Heart right ventricle (tissue), 16 donors: Measurements from ENCODE around the gene CHCHD3. TPM values are rescaled to one million over a fixed set of nuclear protein-coding genes. Genes with fewer than 3 reads are reported as not detected.

ENCODE experiments used
- ATAC-seq, 8 donors: fragments of 200-7000 bp; cut with Tn5 transposase; one replicate each; pipeline ENCODE4 v1.9.1; 2020; ENCODE audit warnings: mild to moderate bottlenecking in 8 of 8, moderate library complexity in 8 of 8, moderate number of reproducible peaks in 1 of 8
- DNase-seq, 2 donors: peaks; one replicate each; pipeline ENCODE4 v3.0.0-alpha.2; 2020
- H3K27ac ChIP-seq, 10 donors: fragments of 200-600 bp; sonication (generic) in 2 of 10; one replicate each; pipeline versions ENCODE4 v1.5.0 to v1.8.0; 2020 to 2022; ENCODE audit warnings: mild to moderate bottlenecking in 3 of 10
- H3K27me3 ChIP-seq, 7 donors: fragments of 200-600 bp; one replicate each; pipeline ENCODE4 v1.8.0; 2021 to 2022; ENCODE audit warnings: mild to moderate bottlenecking in 2 of 7
- H3K36me3 ChIP-seq, 9 donors: fragments of 200-600 bp; sonication (generic) in 1 of 9; one replicate each; pipeline versions ENCODE4 v1.5.0 to v1.8.0; 2020 to 2022; ENCODE audit warnings: mild to moderate bottlenecking in 2 of 9
- H3K4me1 ChIP-seq, 9 donors: fragments of 200-600 bp; sonication (generic) in 1 of 9; one replicate each; pipeline versions ENCODE4 v1.5.0 to v1.8.0; 2020 to 2022; ENCODE audit warnings: mild to moderate bottlenecking in 4 of 9
- H3K4me3 ChIP-seq, 10 donors: fragments of 200-600 bp; sonication (generic) in 2 of 10; one replicate each; pipeline versions ENCODE4 v1.5.0 to v1.8.0; 2020 to 2022; ENCODE audit warnings: mild to moderate bottlenecking in 7 of 10, moderate library complexity in 2 of 10
- H3K9me3 ChIP-seq, 11 donors: fragments of 200-600 bp in 10 of 11; sonication (generic) in 2 of 11; one replicate each; pipeline versions ENCODE4 v1.5.0 to v1.8.0; 2013 to 2022; ENCODE audit warnings: mild to moderate bottlenecking in 2 of 11, control low read depth in 1 of 11, moderate library complexity in 1 of 11
- WGBS, 2 donors: extraction: QIAGEN DNeasy Blood & Tissue Kit; methylation state at CpG; one replicate each; pipeline ENCODE4 v1.1.7; 2013; ENCODE audit warnings: inconsistent platforms in 1 of 2; 5-methylcytosine and 5-hydroxymethylcytosine counted together
- intact Hi-C, 10 donors: fragments of 100-400 bp; cut with DNase I; formaldehyde crosslinking; loops; one replicate each; pipeline versions ENCODE4 v1.11.1 to v1.14.2; 2022
- polyA plus RNA-seq, 2 donors: library from polyadenylated mRNA; stranded (reverse); fragments of 200-250 nt; gene quantifications; one replicate each; pipeline ENCODE4 v1.2.3, GENCODE V29; 2013
- total RNA-seq, 10 donors: library from RNA; stranded (reverse); fragmentation: NEBNext Ultra II Directional in 3 of 10; extraction: Animal tissue kit (Norgen Biotek cat#: 25700) in 3 of 10; gene quantifications; one replicate each; pipeline versions ENCODE4 v1.2.1 to v1.2.4, GENCODE V29; 2021 to 2023
- TF ChIP-seq, protein P1 (sequence below), 9 donors: fragments of 200-600 bp; sonication (generic) in 2 of 9; IDR thresholded peaks; one replicate each; pipeline versions ENCODE4 v1.5.0 to v1.8.0; 2021 to 2022; ENCODE audit warnings: antibody characterized with exemption in 9 of 9, mild to moderate bottlenecking in 5 of 9, moderate library complexity in 1 of 9
- donor health status: Arrhythmogenic right ventricular cardiomyopathy.
- donor health status: ischemic (EF 13 %, LVEDD 7.1; RV severe dilation, severe dysfunction).
- donor health status: healthy with polysubstance abuse.
- donor health status: DM: no; HTN: yes; CAD: no.
- donor health status: DM: no; HTN: no; CAD: no.
- donor health status: ischemic (EF 25% LVEDD 6.9; RV normal size, moderate dysfunction).
- donor health status: ischemic (EF 25% LVEDD 5.7; RV mildly dilated, moderate dysfunction).
- donor health status: healthy.
- donor health status: DM: yes; HTN: yes; CAD: no.
- donor health status: Ischemic cardiomyopathy.
- donor health status: ischemic (EF 35%, LVEDD 5.7; RV mildly dilated, moderate dysfunction).
- donor health status: nonischemic (EF 11% LVEDD 7.7; RV severe dilation, severe dysfunction).
- donor health status: DM: yes; HTN: yes; CAD: no.
- donor health status: PGD.
- donor health status: ischemic (EF 29% LVEDD 5.4; RV normal size, mild dysfunction).
- donor health status: nonischemic (EF 23%, LVEDD 6.1; RV moderate dilation, normal function).

CHCHD3 gene
- total and polyA plus RNA-seq, 12 donors = 42.6 to 215 (median 185) TPM

DNA sequence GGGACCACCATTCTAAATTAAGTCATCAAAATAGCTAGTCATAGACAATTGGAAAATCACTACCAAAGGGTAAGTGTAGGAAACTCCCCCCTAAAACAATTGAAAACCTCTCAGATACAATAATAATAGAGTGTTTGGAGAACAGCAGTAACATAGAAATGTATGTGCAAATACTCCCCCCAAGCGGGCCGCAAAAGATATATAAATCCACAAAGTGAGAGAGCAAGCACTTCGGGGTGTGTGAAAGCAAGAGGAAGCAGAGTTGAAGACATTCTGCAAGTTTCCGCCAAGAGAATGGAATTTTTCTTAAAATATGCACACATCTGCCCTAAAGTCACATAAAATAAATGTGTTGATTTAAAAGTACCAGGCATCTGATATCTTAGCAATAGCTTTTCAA, 33.3 kb downstream of the CHCHD3 start:
- ATAC-seq (no peak), DNase-seq (no peak)
- H3K9me3 ChIP-seq = no peaks in the 10 kb centered on the region
- no peaks in the 10 kb centered on the region for H3K27me3 ChIP-seq
- TF ChIP-seq, protein P1, sequence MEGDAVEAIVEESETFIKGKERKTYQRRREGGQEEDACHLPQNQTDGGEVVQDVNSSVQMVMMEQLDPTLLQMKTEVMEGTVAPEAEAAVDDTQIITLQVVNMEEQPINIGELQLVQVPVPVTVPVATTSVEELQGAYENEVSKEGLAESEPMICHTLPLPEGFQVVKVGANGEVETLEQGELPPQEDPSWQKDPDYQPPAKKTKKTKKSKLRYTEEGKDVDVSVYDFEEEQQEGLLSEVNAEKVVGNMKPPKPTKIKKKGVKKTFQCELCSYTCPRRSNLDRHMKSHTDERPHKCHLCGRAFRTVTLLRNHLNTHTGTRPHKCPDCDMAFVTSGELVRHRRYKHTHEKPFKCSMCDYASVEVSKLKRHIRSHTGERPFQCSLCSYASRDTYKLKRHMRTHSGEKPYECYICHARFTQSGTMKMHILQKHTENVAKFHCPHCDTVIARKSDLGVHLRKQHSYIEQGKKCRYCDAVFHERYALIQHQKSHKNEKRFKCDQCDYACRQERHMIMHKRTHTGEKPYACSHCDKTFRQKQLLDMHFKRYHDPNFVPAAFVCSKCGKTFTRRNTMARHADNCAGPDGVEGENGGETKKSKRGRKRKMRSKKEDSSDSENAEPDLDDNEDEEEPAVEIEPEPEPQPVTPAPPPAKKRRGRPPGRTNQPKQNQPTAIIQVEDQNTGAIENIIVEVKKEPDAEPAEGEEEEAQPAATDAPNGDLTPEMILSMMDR (IDR thresholded peaks at IDR 0.05) = no peak
- intact Hi-C loops = no loop called here
- 91 to 93% methylated on average over 4 of the region's 4 CpGs for WGBS, 2 donors
- H3K4me3 ChIP-seq = no peak overlapping the region
- H3K4me1 ChIP-seq = peaks cover 6 to 51% (median 31%) of the 10 kb centered on the region in 9 donors
- H3K27ac ChIP-seq = no peak overlapping the region
- no peaks in the 10 kb centered on the region for H3K36me3 ChIP-seq

DNA sequence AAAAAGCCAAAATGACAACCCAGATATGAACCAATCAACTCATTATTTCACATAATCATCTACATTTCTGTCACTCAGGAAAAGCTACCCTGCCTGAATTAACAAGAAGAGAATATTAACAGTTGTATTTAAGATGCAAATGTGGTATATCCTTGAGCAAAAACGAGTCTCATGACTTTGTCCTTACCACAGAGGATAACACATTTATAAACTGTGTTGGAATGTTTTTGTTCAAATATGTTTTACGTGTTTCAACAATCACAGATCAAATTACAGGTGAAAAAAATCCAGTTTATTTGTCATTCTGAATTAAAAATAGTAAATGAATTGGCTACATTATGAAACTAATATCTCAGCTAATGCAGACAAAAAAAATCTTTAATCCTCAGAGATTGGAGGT, 34.6 kb downstream of the CHCHD3 start:
- no peaks in the 10 kb centered on the region for H3K36me3 ChIP-seq
- H3K4me1 ChIP-seq = peaks cover 3 to 38% (median 20%) of the 10 kb centered on the region in 9 donors
- 83% methylated on average over 2 of the region's 2 CpGs for WGBS, 2 donors
- TF ChIP-seq, protein P1 (IDR thresholded peaks at IDR 0.05) = no peak
- intact Hi-C loops = no loop called here
- no peak overlapping the region for H3K27ac ChIP-seq
- no peaks in the 10 kb centered on the region for H3K9me3 ChIP-seq
- H3K4me3 ChIP-seq = no peak overlapping the region
- ATAC-seq = no peak
- H3K27me3 ChIP-seq = no peaks in the 10 kb centered on the region
- no peak for DNase-seq

DNA sequence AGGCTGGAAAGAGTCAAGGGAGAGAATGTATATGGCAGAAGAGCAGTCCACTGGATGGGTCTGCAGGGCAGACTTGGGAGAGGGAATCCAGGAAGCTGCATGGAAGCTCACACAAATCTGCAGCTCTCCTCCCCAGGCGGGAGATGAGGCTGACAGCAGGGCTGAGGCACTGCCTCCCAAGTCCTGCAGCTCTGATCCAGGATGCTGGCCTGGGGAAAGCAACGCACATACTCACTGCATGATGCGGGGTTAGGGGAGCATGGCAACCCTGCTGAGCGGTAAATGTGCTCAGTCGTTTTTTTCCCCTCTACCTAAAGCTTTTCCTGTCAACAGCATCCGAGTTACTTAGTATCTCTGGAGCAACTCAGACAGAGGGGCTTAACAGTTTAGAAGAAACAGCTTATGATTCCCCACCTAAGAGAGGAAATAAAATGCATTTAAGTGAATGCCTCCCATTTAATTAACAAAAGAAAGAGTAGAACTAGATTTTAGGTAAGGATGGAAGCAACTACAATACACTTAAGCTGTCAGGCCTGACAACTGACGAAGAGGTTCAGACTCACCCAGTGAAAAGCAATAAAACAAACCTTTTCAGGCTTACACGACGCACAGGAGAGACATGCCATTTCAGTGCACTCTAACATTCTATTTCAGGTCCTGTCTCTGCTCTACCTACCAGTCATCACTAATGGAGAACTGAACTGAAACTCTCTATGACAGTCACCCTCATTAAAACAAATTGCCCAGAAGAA, 37.0 kb downstream of the CHCHD3 start:
- TF ChIP-seq, protein P1 (IDR thresholded peaks at IDR 0.05) = no peak
- intact Hi-C loops = no loop called here
- 78 to 81% methylated on average over 9 of the region's 9 CpGs for WGBS, 2 donors
- ATAC-seq (peak in 1 of 8 donors; percentile 33), DNase-seq (no peak)
- H3K27ac ChIP-seq = no peak overlapping the region
- H3K27me3 ChIP-seq = no peaks in the 10 kb centered on the region
- H3K36me3 ChIP-seq = no peaks in the 10 kb centered on the region
- H3K4me1 ChIP-seq = peaks cover 0 to 14% (median 0%) of the 10 kb centered on the region in 9 donors
- no peaks in the 10 kb centered on the region for H3K9me3 ChIP-seq
- no peak overlapping the region for H3K4me3 ChIP-seq

DNA sequence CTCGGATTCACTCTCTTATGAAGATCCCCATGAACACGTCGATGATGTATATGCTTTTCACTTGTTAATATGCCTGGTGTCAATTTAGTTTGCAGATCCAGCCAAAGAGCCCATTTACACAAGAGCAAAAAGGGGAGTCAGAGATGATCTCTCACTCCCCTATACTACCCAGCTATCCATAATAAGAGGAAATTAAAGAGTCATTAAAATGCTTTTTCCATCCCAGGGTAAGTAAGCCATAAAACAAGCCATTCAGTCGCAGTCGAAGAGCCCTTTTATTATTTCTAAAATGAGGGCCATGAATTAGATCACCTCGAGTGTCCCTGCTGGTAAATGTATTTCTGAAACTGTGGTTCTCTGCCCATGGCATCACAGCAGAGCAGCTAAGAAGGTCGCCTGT, 41.2 kb downstream of the CHCHD3 start:
- Histone ChIP-seq H3K4me3 (no peak overlapping the region), H3K9me3 (no peaks in the 10 kb centered on the region), H3K27me3 (no peaks in the 10 kb centered on the region), H3K36me3 (no peaks in the 10 kb centered on the region), H3K27ac (no peak overlapping the region), H3K4me1 (peaks cover 0 to 9% (median 0%) of the 10 kb centered on the region in 9 donors)
- TF ChIP-seq, protein P1 (IDR thresholded peaks at IDR 0.05) = no peak
- DNase-seq (no peak), ATAC-seq (no peak)
- whole genome bisulfite sequencing, 2 donors = 94 to 95% methylated on average over 7 of the region's 7 CpGs
- intact Hi-C loops = no loop called here
